ENCODE results near the gene RFC3.
"Not testable (repeated sequence)": the region's sequence is repeated elsewhere in the genome, so short reads cannot be mapped to it uniquely, and the experiment has no call there.

RFC3 gene

GRCh38 chr13:33812829-33813228 lies 5.1 kb upstream of the RFC3 start:
- DNase-seq = not testable (repeated sequence)

GRCh38 chr13:33815011-33815550 lies 2.9 kb upstream of the RFC3 start:
- no peak for DNase-seq

- no peak for DNase-seq
Observed at GRCh38 chr13:33816912-33817311, 1.0 kb upstream of the RFC3 start.

- no peak for DNase-seq
Observed at GRCh38 chr13:33817513-33817900, 442 bp upstream of the RFC3 start.

- no peak for DNase-seq
Observed at GRCh38 chr13:33825083-33825482, 7.1 kb downstream of the RFC3 start.

GRCh38 chr13:33827139-33827538 lies 9.2 kb downstream of the RFC3 start:
- DNase-seq = no peak

- DNase-seq = no peak
Observed at GRCh38 chr13:33828431-33829129, 10.6 kb downstream of the RFC3 start.

- no peak for DNase-seq
Observed at GRCh38 chr13:33832872-33833271, 14.9 kb downstream of the RFC3 start.

GRCh38 chr13:33838647-33839046 lies 20.7 kb downstream of the RFC3 start:
- DNase-seq = no peak

GRCh38 chr13:33840402-33840801 lies 22.5 kb downstream of the RFC3 start:
- no peak for DNase-seq

GRCh38 chr13:33842207-33842606 lies 24.3 kb downstream of the RFC3 start:
- DNase-seq = no peak

GRCh38 chr13:33842986-33843385 lies 25.0 kb downstream of the RFC3 start:
- DNase-seq = no peak

- no peak for DNase-seq
Observed at GRCh38 chr13:33845572-33846302, 27.8 kb downstream of the RFC3 start.

GRCh38 chr13:33846303-33847062 lies 28.5 kb downstream of the RFC3 start:
- DNase-seq = no peak

GRCh38 chr13:33849211-33849610 lies 31.3 kb downstream of the RFC3 start:
- DNase-seq = no peak

GRCh38 chr13:33855371-33855895 lies 37.5 kb downstream of the RFC3 start:
- DNase-seq = no peak

GRCh38 chr13:33859691-33860303 lies 41.8 kb downstream of the RFC3 start:
- DNase-seq = no peak

GRCh38 chr13:33860526-33860925 lies 42.6 kb downstream of the RFC3 start:
- no peak for DNase-seq

- peak in 1 of 2 experiments; percentile 8 for DNase-seq
Observed at GRCh38 chr13:33862016-33862415, 44.1 kb downstream of the RFC3 start.

- no peak for DNase-seq
Observed at GRCh38 chr13:33863188-33863789, 45.3 kb downstream of the RFC3 start.

GRCh38 chr13:33865945-33866344 lies 48.0 kb downstream of the RFC3 start:
- no peak for DNase-seq

- DNase-seq = no peak
Observed at GRCh38 chr13:33867472-33867871, 49.5 kb downstream of the RFC3 start.

Measured in NCI-H446 (cell line).